Measurements from ENCODE around the gene ZNF366. TPM values are rescaled to one million over a fixed set of nuclear protein-coding genes. Genes with fewer than 3 reads are reported as not detected.

Gene ZNF366
- total RNA-seq, 2 donors from 2014 or later: not detected

GRCh38 chr5:72543811-72544210, 36.6 kb upstream of the ZNF366 start:
- no peak overlapping the region for H3K9ac ChIP-seq (ENCODE audit: extremely low read depth, low read length, poor library complexity, severe bottlenecking)
- Mint-ChIP-seq H3K4me1 (peaks cover 20% of the 10 kb centered on the region), H3K4me3 (no peak overlapping the region), H3K27me3 (ENCODE audit: insufficient read depth) (peaks cover 61% of the 10 kb centered on the region), H3K36me3 (ENCODE audit: low read depth) (no peaks in the 10 kb centered on the region), H3K9me3 (peaks cover 26% of the 10 kb centered on the region), H3K27ac (no peak overlapping the region)
- no peak for DNase-seq
- TF ChIP-seq CTCF (conservative IDR thresholded peaks at IDR 0.05): no peak
- H3K27ac ChIP-seq (ENCODE audit: low read depth, low read length): no peak overlapping the region
- peaks cover 46% of the 10 kb centered on the region for H3K27me3 ChIP-seq (ENCODE audit: control insufficient read depth, insufficient read depth, low read length, poor library complexity, severe bottlenecking)
- peaks cover 20% of the 10 kb centered on the region for H3K9me3 ChIP-seq (ENCODE audit: control insufficient read depth, low read length)
- 83% methylated on average over 2 of the region's 3 CpGs; no CpG with 5 or more reads in 1 of the 2 experiments for WGBS, 2 experiments (ENCODE audit: insufficient coverage in 1 of 2, insufficient read length in 1 of 2)
- no peaks in the 10 kb centered on the region for H3K36me3 ChIP-seq (ENCODE audit: control insufficient read depth, insufficient read depth, low read length)
- H3K4me3 ChIP-seq (ENCODE audit: low read length): no peak overlapping the region
- H3K4me1 ChIP-seq (ENCODE audit: control insufficient read depth, insufficient read depth, low read length): peaks cover 4% of the 10 kb centered on the region

- H3K9ac ChIP-seq (ENCODE audit: extremely low read depth, low read length, poor library complexity, severe bottlenecking): no peak overlapping the region
- no peaks in the 10 kb centered on the region for H3K36me3 ChIP-seq (ENCODE audit: control insufficient read depth, insufficient read depth, low read length)
- peaks cover 20% of the 10 kb centered on the region for H3K4me1 Mint-ChIP-seq
- 94 to 100% methylated on average over 3 of the region's 3 CpGs for WGBS, 2 experiments (ENCODE audit: insufficient coverage in 1 of 2, insufficient read length in 1 of 2)
- H3K27ac Mint-ChIP-seq: no peak overlapping the region
- no peak for TF ChIP-seq CTCF (conservative IDR thresholded peaks at IDR 0.05)
- H3K27me3 Mint-ChIP-seq (ENCODE audit: insufficient read depth): peaks cover 57% of the 10 kb centered on the region
- no peak overlapping the region for H3K27ac ChIP-seq (ENCODE audit: low read depth, low read length)
- peaks cover 50% of the 10 kb centered on the region for H3K27me3 ChIP-seq (ENCODE audit: control insufficient read depth, insufficient read depth, low read length, poor library complexity, severe bottlenecking)
- H3K4me1 ChIP-seq (ENCODE audit: control insufficient read depth, insufficient read depth, low read length): peaks cover 4% of the 10 kb centered on the region
- H3K9me3 Mint-ChIP-seq: peaks cover 25% of the 10 kb centered on the region
- no peak overlapping the region for H3K4me3 Mint-ChIP-seq
- H3K9me3 ChIP-seq (ENCODE audit: control insufficient read depth, low read length): peaks cover 19% of the 10 kb centered on the region
- no peaks in the 10 kb centered on the region for H3K36me3 Mint-ChIP-seq (ENCODE audit: low read depth)
- DNase-seq: no peak
- H3K4me3 ChIP-seq (ENCODE audit: low read length): no peak overlapping the region
Observed at GRCh38 chr5:72543365-72543764, 36.2 kb upstream of the ZNF366 start.

GRCh38 chr5:72542695-72543094, 35.5 kb upstream of the ZNF366 start:
- Mint-ChIP-seq H3K9me3 (peaks cover 21% of the 10 kb centered on the region), H3K27ac (no peak overlapping the region), H3K36me3 (ENCODE audit: low read depth) (no peaks in the 10 kb centered on the region), H3K4me3 (no peak overlapping the region), H3K4me1 (peaks cover 26% of the 10 kb centered on the region), H3K27me3 (ENCODE audit: insufficient read depth) (peaks cover 56% of the 10 kb centered on the region)
- Histone ChIP-seq H3K9ac (ENCODE audit: extremely low read depth, low read length, poor library complexity, severe bottlenecking) (no peak overlapping the region), H3K27me3 (ENCODE audit: control insufficient read depth, insufficient read depth, low read length, poor library complexity, severe bottlenecking) (peaks cover 57% of the 10 kb centered on the region), H3K36me3 (ENCODE audit: control insufficient read depth, insufficient read depth, low read length) (no peaks in the 10 kb centered on the region), H3K4me1 (ENCODE audit: control insufficient read depth, insufficient read depth, low read length) (peaks cover 5% of the 10 kb centered on the region), H3K27ac (ENCODE audit: low read depth, low read length) (no peak overlapping the region), H3K9me3 (ENCODE audit: control insufficient read depth, low read length) (peaks cover 14% of the 10 kb centered on the region), H3K4me3 (ENCODE audit: low read length) (no peak overlapping the region)
- 89% methylated on average over 1 of the region's 1 CpG; no CpG with 5 or more reads in 1 of the 2 experiments for WGBS, 2 experiments (ENCODE audit: insufficient coverage in 1 of 2, insufficient read length in 1 of 2)
- no peak for DNase-seq
- no peak for TF ChIP-seq CTCF (conservative IDR thresholded peaks at IDR 0.05)

Measured in endodermal cell (in vitro differentiated cells).